ENCODE data around the gene EPB41L4B. TPM values are rescaled to one million over a fixed set of nuclear protein-coding genes. Genes with fewer than 3 reads are reported as not detected.

The EPB41L4B gene
- total and polyA plus RNA-seq, 8 donors = 36.8 to 122 (median 93.3) TPM

GRCh38 chr9:109251080-109251775, 69.6 kb downstream of the EPB41L4B start:
- no peaks in the 10 kb centered on the region for H3K27me3 ChIP-seq
- peak; percentile 75 to 90 (median 88) for DNase-seq
- intact Hi-C loops (cut with DNase I) = loop anchor here in 1 of 3 donors (5.0 kb wide), 1 partner anchor 66 kb away; no protein-coding TSS in a partner anchor
- H3K36me3 ChIP-seq = peaks cover 0 to under 1% (median 0%) of the 10 kb centered on the region in 3 donors
- no peaks in the 10 kb centered on the region for H3K9me3 ChIP-seq
- WGBS, 2 donors = 35 to 37% methylated on average over 10 of the region's 10 CpGs
- peak; percentile 59 for FAIRE-seq
- H3K27ac ChIP-seq = peak overlapping the region; percentile 79 to 93 (median 87)
- no peak for TF ChIP-seq CTCF (IDR thresholded peaks at IDR 0.05)
- ATAC-seq = peak; percentile 60 to 74 (median 66)
- H3K4me3 ChIP-seq = no peak overlapping the region
- H3K4me1 ChIP-seq = peaks cover 70 to 83% (median 73%) of the 10 kb centered on the region in 3 donors

- no peak overlapping the region for H3K4me3 ChIP-seq
- intact Hi-C loops (cut with DNase I) = loop anchor here in 1 of 3 donors (5.0 kb wide), 1 partner anchor 67 kb away; no protein-coding TSS in a partner anchor
- FAIRE-seq (no peak), ATAC-seq (no peak), DNase-seq (no peak)
- WGBS, 2 donors = 37 to 42% methylated on average over 3 of the region's 3 CpGs
- H3K27ac ChIP-seq = peak overlapping the region; percentile 79 to 93 (median 86)
- H3K36me3 ChIP-seq = no peaks in the 10 kb centered on the region
- no peaks in the 10 kb centered on the region for H3K9me3 ChIP-seq
- TF ChIP-seq CTCF (IDR thresholded peaks at IDR 0.05) = no peak
- H3K27me3 ChIP-seq = no peaks in the 10 kb centered on the region
- H3K4me1 ChIP-seq = peaks cover 70 to 84% (median 73%) of the 10 kb centered on the region in 3 donors
Measured at GRCh38 chr9:109250771-109251079, 70.1 kb downstream of the EPB41L4B start.

- H3K4me1 ChIP-seq = peaks cover 70 to 80% (median 73%) of the 10 kb centered on the region in 3 donors
- no peaks in the 10 kb centered on the region for H3K27me3 ChIP-seq
- FAIRE-seq = no peak
- no peak for TF ChIP-seq CTCF (IDR thresholded peaks at IDR 0.05)
- no peak overlapping the region for H3K4me3 ChIP-seq
- H3K36me3 ChIP-seq = no peaks in the 10 kb centered on the region
- H3K9me3 ChIP-seq = no peaks in the 10 kb centered on the region
- no peak for ATAC-seq
- whole genome bisulfite sequencing, 2 donors = 47 to 55% methylated on average over 12 of the region's 12 CpGs
- intact Hi-C loops (cut with DNase I) = loop anchor here in 1 of 3 donors (5.0 kb wide), 1 partner anchor 67 kb away; no protein-coding TSS in a partner anchor
- peak in 2 of 6 donors; percentile 38 to 52 for DNase-seq
- peak overlapping the region; percentile 79 to 93 (median 86) for H3K27ac ChIP-seq
Measured at GRCh38 chr9:109250311-109250741, 70.5 kb downstream of the EPB41L4B start.

GRCh38 chr9:109249615-109250014, 71.2 kb downstream of the EPB41L4B start:
- FAIRE-seq = no peak
- intact Hi-C loops (cut with DNase I) = loop anchor here in 2 of 3 donors (5.0 kb wide), 1 partner anchor 68 kb away; no protein-coding TSS in a partner anchor
- peak overlapping the region; percentile 79 to 93 (median 86) for H3K27ac ChIP-seq
- DNase-seq = peak in 1 of 6 donors; percentile 9
- ATAC-seq = no peak
- H3K9me3 ChIP-seq = no peaks in the 10 kb centered on the region
- H3K4me3 ChIP-seq = no peak overlapping the region
- TF ChIP-seq CTCF (IDR thresholded peaks at IDR 0.05) = no peak
- peaks cover 66 to 76% (median 73%) of the 10 kb centered on the region in 3 donors for H3K4me1 ChIP-seq
- WGBS, 2 donors = 76 to 88% methylated on average over 5 of the region's 5 CpGs
- H3K36me3 ChIP-seq = no peaks in the 10 kb centered on the region
- no peaks in the 10 kb centered on the region for H3K27me3 ChIP-seq
